ENCODE data around the gene CTDSPL.
A peak's percentile ranks its signal among the peaks of the same experiment; 100 is the strongest.

CTDSPL gene

GRCh38 chr3:37891227-37891626 lies 29.5 kb downstream of the CTDSPL start:
- DNase-seq (ENCODE audit: low read depth), result no peak

- DNase-seq (ENCODE audit: low read depth), result no peak
These were observed 31.4 kb downstream of the CTDSPL start for GRCh38 chr3:37892927-37893600.

- no peak for DNase-seq (ENCODE audit: low read depth)
These were observed 35.1 kb downstream of the CTDSPL start for GRCh38 chr3:37896827-37897226.

- no peak for DNase-seq (ENCODE audit: low read depth)
These were observed 36.1 kb downstream of the CTDSPL start for GRCh38 chr3:37897763-37898162.

- no peak for DNase-seq (ENCODE audit: low read depth)
These were observed 36.7 kb downstream of the CTDSPL start for GRCh38 chr3:37898424-37898823.

GRCh38 chr3:37899101-37899707 lies 37.5 kb downstream of the CTDSPL start:
- no peak for DNase-seq (ENCODE audit: low read depth)

GRCh38 chr3:37899711-37900306 lies 38.1 kb downstream of the CTDSPL start:
- DNase-seq (ENCODE audit: low read depth), result no peak

- DNase-seq (ENCODE audit: low read depth), result no peak
These were observed 40.0 kb downstream of the CTDSPL start for GRCh38 chr3:37901721-37902120.

- DNase-seq (ENCODE audit: low read depth), result no peak
These were observed 41.0 kb downstream of the CTDSPL start for GRCh38 chr3:37902674-37903073.

GRCh38 chr3:37903320-37903719 lies 41.6 kb downstream of the CTDSPL start:
- DNase-seq (ENCODE audit: low read depth), result no peak

- no peak for DNase-seq (ENCODE audit: low read depth)
These were observed 42.1 kb downstream of the CTDSPL start for GRCh38 chr3:37903734-37904133.

- peak; percentile 49 for DNase-seq (ENCODE audit: low read depth)
These were observed 42.9 kb downstream of the CTDSPL start for GRCh38 chr3:37904601-37905000.

GRCh38 chr3:37905346-37905745 lies 43.7 kb downstream of the CTDSPL start:
- no peak for DNase-seq (ENCODE audit: low read depth)

GRCh38 chr3:37905987-37906674 lies 44.5 kb downstream of the CTDSPL start:
- no peak for DNase-seq (ENCODE audit: low read depth)

GRCh38 chr3:37906734-37907282 lies 45.1 kb downstream of the CTDSPL start:
- DNase-seq (ENCODE audit: low read depth), result no peak

GRCh38 chr3:37907371-37907770 lies 45.7 kb downstream of the CTDSPL start:
- no peak for DNase-seq (ENCODE audit: low read depth)

GRCh38 chr3:37907906-37908305 lies 46.2 kb downstream of the CTDSPL start:
- no peak for DNase-seq (ENCODE audit: low read depth)

GRCh38 chr3:37909067-37909911 lies 47.6 kb downstream of the CTDSPL start:
- no peak for DNase-seq (ENCODE audit: low read depth)

- no peak for DNase-seq (ENCODE audit: low read depth)
These were observed 49.2 kb downstream of the CTDSPL start for GRCh38 chr3:37910671-37911400.

- no peak for DNase-seq (ENCODE audit: low read depth)
These were observed 50.5 kb downstream of the CTDSPL start for GRCh38 chr3:37912052-37912733.
